GM21723 (cell line): ENCODE data around the gene HUWE1.
"Not testable (repeated sequence)": the region's sequence is repeated elsewhere in the genome, so short reads cannot be mapped to it uniquely, and the experiment has no call there.

ENCODE experiments used
- ATAC-seq: cut with Tn5 transposase; IDR thresholded peaks from one replicate; pipeline ENCODE4 v1.9.1; 2021; ENCODE audit warnings: mild to moderate bottlenecking, moderate library complexity; ENCODE audit not compliant: unreplicated experiment

The HUWE1 gene, protein sequence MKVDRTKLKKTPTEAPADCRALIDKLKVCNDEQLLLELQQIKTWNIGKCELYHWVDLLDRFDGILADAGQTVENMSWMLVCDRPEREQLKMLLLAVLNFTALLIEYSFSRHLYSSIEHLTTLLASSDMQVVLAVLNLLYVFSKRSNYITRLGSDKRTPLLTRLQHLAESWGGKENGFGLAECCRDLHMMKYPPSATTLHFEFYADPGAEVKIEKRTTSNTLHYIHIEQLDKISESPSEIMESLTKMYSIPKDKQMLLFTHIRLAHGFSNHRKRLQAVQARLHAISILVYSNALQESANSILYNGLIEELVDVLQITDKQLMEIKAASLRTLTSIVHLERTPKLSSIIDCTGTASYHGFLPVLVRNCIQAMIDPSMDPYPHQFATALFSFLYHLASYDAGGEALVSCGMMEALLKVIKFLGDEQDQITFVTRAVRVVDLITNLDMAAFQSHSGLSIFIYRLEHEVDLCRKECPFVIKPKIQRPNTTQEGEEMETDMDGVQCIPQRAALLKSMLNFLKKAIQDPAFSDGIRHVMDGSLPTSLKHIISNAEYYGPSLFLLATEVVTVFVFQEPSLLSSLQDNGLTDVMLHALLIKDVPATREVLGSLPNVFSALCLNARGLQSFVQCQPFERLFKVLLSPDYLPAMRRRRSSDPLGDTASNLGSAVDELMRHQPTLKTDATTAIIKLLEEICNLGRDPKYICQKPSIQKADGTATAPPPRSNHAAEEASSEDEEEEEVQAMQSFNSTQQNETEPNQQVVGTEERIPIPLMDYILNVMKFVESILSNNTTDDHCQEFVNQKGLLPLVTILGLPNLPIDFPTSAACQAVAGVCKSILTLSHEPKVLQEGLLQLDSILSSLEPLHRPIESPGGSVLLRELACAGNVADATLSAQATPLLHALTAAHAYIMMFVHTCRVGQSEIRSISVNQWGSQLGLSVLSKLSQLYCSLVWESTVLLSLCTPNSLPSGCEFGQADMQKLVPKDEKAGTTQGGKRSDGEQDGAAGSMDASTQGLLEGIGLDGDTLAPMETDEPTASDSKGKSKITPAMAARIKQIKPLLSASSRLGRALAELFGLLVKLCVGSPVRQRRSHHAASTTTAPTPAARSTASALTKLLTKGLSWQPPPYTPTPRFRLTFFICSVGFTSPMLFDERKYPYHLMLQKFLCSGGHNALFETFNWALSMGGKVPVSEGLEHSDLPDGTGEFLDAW (N-terminal part only)

DNA sequence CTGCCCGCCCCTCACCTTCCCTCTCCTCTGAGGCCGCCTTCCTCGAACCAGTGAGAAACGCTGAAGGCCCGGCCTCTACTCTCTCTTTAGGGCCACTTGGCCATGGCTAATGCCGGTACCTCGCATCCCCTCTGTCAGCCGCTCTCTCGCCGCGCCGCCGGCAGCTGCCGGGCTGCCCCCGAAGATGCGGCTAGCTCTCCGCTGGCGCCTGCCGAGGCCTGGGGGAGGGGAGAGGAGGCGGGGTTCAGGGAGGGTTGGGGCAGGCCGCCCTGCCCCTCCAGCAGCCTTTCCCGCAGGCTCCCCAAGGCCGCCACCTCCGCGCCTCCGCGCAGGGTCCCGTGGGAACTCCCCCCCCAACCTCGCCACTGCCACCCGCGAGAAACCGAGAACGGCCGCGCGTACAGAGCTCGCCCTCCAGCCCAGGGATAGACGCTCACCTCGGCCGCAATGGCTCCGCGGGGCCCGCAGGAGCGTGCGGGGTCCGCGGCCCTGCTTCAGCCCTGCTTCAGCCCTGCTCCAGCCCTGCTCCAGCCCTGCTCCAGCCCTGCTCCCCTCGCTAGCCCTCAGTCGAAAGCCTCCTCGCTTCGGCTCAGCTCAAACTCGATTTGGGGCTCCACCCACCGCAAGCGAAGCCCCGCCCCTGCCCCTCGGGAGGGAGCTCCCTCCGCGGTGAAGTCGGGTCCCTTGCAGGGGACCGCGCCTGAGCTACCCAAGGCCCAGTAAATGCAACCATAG lies at the start of gene HUWE1:
HUWE1 (minus strand) TSS at position 569 of the 735 bp plus-strand sequence. CDS start 32,612 bp downstream, outside the sequence.
- peak; percentile 56 for ATAC-seq

DNA sequence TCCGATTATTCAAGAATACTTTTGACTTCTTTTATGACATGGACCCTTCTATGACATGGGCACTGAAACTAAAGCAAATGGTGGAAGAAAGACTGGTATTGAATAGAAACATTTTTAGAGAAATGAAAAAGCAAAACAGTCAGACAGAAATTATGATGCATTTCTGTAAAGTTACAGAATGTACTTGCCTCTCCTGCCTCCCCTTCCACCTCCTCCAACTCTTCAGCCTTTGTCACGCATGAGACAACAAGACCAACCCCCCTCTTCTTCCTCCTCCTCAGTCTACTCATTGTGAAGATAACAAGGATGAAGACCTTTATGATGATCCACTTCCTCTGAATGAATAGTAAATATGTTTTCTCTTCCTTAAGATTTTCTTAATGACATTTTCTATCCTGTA lies 46.3 kb upstream of the HUWE1 start:
- ATAC-seq, result no peak

DNA sequence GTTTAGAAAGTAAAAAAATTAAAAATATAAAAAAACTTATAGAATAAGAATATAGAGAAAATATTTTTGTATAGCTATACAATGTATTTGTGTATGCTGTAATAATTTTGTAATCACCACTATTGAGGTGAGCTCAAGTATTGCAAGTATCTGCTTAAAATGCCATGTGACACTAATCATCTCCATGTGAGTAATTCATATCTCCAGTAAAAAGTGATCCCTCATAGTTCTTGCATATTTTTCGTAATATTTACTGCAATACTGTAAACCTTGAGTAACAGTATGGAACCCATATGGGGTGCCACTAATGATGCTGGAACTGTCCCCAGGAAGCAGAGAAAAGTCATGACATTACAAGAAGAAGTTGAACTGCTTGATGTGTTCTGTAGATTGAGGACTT lies 43.2 kb upstream of the HUWE1 start:
- ATAC-seq, result no peak

DNA sequence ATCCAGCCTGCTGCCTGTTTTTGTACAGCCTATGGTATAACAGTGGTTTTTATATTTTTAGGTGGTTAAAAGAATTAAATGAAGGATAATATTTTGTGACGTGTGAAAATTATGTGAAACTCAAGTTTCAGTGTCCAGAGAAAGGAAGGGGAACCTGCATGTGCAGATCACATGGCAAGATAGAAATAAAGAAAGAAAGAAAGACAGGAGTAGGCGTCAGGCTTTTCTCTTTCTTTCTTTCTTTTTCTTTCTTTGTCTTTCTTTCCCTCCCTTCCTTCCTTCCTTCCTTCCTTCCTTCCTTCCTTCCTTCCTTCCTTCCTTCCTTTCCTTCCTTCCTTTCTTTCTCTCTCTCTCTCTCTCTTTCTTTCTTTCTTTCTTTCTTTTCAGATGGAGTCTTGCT lies 42.0 kb upstream of the HUWE1 start:
- ATAC-seq, result no peak

DNA sequence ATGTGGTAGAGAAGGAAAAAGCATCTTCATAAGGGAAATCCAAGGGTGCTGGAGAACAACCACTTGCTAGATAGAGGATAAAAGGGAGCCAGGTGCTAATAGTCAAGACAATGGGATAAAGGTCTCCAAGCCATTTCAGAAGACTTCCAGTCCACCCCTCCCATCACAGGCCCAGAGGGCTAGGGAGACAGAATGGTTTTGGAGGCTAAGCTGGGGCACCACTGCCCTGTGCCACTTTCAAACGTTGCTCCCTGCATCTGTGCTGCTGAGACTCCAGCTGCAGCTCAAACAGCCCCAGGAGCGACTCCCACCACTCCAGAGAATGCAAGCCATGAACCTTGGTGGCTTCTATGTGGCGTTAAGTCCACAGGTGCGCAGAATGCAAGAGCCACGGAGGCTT lies 38.4 kb upstream of the HUWE1 start:
- ATAC-seq, result no peak

DNA sequence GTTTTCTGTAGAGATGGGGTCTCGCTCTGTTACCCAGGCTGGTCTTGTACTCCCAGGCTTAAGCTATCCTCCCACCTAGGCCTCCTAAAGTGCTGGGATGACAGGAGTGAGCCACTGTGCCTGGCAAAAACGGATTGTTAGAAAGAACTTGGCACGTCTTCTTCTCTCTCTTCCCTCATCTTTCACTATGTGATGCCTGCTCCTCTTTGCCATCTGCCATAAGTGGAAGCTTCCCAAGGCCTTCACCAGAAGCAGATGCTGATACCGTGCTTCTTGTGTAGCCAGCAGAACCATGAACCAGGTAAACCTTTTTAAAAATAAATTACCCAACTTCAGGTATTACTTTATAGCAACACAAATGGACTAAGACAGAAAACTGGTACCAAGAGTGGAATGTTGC lies 36.9 kb upstream of the HUWE1 start:
- no peak for ATAC-seq

DNA sequence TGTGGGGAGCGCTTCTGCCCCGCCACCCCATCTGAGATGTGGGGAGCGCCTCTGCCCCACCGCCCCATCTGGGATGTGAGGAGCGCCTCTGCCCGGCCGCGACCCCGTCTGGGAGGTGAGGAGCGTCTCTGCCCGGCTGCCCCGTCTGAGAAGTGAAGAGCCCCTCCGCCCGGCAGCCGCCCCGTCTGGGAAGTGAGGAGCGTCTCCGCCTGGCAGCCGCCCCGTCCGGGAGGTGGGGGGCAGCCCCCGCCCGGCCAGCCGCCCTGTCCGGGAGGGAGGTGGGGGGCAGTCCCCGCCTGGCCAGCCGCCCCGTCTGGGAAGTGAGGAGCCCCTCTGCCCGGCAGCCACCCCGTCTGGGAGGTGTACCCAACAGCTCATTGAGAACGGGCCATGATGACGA lies 35.1 kb upstream of the HUWE1 start:
- ATAC-seq, result not testable (repeated sequence)

DNA sequence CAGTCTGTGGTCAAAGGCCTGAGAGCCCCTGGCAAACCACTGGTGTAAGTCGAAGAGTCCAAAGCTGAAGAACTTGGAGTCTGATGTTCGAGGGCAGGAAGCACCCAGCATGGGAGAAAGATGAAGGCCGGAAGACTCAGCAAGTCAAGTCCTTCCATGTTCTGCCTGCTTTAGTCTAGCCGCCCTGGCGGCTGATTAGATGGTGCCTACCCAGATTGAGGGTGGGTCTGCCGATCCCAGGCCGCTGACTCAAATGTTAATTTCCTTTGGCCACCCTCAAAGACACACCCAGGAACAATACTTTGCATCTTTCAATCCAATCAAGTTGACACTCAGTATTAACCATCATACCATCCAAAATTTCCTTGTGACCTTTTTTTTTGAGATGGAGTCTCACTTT lies 33.1 kb upstream of the HUWE1 start:
- not testable (repeated sequence) for ATAC-seq

DNA sequence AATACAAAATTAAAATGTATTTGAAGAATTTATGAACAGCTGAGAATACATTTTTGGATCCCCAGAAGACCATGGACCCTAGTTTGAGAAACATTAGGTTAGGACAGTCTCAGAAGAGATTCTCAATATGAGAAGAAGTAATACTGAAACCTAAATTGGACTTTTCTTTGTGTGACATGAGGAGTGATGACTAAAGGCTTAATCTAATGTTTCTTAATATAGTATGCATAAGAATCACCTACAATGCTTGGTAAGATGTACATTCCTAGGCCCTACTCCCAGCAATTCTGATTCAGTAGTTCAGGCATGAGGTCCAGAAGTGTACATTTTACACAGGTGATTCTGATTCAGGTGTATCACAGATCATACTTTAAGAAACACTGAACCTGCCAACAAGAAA lies 31.6 kb upstream of the HUWE1 start:
- no peak for ATAC-seq

DNA sequence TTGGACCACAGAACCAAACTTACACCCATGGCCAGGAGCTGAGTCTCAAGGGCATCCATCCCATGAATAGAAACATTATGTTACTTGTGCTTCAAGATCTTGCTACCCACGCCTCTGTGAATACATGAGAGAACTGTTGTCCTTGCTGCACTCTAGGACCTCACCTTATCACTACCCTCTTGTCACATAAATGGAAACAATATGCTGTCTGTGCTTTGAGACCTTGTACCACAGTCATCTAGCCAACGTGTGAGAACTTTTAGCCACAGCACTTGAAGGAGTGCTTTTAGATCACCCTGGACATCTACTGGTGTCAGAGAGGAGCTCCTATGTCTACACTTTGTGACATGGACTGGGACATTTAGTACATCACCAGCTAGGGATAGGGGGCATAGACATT lies 30.7 kb upstream of the HUWE1 start:
- ATAC-seq, result no peak

DNA sequence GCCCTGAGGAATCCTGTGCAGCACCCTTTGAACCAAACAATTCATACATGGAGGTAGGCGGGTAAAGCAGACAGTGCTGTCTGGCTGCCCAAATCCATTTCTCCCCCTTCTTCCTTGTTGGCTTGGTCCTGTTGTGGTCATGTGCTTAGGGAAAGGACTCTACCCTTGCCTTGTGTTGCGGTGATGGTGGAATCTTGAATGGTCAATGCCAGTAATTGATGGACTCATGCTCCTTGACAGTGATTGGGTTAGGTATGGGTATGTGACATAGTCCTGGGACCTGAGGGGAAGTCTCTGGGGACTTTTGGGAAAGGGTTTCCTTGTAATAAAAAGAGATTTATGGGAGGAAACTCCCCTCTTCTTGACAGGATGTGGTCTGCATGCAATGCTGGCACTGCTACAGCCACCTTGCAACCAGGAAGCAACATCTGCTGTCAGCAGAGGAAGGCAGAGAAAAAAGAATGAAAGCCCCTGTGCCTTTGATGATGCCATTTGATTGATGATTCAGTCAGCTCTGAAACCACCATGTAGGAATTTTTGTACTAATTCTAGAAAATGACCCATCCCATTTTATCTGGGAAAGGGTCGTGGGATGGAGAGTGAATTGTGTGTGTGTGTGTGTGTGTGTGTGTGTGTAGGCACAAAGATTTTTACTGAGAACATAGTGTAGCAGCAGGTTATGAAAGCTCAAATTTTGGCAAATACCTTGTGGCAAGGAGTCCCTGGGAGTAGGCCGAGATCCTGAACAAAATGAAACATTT lies 30.0 kb upstream of the HUWE1 start:
- ATAC-seq, result peak; percentile 40

DNA sequence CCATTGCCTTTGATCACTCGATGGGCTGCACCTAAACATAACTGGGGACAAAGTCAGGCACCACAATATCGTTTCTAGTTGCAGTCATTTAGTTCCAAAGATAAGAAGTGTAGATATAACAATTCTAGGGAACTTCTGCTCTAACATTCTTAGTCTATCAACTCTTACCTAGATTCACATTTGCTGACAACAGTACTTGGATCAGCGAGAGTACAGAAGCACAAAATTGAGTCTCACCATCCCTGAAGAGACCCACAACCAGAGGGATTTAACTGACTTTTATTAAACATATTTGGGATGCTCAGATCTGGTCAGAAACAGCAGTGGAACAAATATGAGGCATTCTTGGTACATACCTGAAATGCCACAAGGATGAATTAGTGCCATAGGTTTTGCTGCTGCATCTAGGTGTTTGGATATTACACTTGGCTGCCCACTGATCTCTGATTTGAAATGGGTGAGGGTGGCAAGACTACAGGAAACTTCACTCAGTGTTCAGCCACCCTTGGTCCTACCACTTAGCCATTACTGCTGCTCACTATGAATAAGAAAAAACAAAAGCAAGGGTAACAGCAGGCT lies 28.9 kb upstream of the HUWE1 start:
- ATAC-seq, result no peak

DNA sequence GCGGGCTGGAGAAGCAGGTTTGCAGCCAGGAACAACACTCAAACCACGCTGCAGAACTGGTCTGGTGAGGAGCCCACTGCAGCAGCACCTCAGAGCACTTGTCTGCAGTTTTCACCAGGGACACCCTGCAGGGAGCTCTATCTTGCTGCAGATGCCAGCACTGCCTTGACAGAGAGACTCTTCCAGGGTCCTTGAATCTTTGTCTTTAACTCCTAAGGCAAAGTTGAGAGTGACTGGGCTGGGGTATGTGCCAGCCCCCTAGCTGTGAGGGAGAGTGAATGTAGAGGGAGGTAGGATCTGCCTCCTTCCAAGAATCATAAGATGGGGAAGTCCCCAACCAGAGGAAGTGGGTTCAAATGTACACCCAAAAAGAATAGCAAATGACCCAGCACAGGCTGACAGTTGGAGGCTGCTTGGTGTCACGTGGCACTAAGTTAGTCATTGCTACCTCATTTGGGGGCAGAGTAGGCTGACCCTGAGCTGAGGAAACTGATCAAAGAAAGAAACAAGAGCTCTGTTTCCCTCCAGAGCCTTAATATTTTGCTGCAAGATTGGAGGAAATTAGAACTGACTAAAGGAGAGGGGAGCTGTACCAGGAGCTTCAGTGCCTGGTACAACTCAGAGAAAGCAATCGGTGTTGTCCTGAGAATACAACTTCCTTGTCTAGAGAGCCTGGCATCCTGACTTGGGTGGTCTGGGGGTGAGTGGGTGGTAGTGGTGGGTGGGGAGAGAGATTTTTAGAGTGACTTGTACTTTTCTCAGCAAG lies 28.2 kb upstream of the HUWE1 start:
- peak; percentile 69 for ATAC-seq

DNA sequence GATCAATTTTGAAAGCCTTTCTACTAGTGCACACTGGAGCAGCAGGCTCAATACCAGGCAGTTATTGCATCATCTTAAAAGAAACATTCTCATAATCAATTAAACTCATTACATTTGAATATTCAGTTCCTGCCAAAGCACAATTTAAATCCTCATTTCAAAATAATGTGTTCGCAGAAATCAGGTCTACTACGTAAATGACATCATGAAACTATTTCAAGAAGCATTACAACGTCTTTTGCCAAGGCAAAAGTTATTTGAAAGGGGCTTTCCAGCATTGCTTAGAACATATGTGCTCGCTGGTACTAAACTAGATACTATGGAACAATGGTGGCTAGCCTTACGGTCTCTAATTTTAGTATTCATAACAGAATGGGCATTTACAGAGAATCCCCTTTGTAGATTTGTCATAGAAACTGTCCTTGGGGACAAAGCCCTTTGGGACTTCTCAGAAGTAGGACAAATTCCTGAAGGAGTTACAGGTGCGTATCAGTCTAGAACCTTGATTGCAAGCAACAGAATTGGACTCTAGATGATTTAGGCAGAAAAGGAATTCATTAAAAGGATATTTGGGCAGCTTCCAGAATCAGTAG lies 27.6 kb upstream of the HUWE1 start:
- no peak for ATAC-seq

DNA sequence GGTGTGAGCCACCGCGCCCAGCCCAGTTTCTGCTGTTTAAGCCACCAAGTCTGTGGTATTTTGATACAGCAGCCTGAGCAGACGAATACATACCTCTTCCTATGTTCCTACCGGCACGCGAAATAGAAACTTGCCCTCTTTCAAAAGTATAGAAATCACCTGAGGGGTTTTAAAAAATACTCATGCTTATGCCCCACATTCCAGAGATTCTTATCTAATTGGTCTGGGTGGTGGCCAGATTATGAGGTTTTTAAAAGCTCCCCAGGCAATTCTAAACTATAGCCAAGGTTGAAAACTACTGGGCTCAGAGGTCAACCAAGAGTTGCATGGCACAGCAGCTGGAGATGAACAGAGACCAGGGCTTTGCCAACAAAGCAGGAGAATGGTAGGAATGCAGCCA lies 24.9 kb upstream of the HUWE1 start:
- no peak for ATAC-seq

DNA sequence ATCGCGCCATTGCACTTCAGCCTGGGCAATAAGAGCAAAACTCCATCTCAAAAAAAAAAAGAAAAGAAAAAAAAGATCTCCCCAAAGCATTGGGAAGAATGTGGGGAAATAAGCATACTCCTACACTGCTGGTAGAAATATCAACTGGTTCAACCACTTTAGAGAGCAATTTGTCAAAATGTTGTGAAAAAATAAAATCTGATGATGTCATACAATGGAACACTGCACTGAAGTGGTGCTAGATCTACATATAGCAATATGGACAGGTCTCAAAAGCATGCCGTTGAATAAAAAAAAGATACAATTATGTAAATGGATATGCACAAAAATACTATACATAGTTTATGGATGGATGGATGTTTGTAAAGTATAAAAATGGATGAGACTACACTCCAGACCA lies 18.3 kb upstream of the HUWE1 start:
- no peak for ATAC-seq

DNA sequence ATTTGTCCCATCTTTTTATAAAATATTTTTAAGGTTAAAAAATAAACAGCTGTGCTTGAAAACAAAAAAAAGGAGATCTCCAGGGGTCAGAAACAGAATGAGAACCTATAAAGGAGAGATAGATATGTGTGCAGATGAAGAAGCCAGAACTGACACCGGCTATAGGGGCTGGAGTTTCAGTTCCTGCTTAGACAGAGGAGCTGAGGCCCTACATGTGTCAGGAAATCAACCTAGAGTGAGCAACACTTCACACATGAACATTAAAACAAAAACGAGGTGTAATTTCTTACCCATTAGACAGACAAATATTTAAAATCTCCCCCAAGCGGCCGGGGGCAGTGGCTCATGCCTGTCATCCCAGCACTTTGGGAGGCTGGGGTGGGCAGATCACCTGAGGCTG lies 17.8 kb upstream of the HUWE1 start:
- ATAC-seq, result no peak

DNA sequence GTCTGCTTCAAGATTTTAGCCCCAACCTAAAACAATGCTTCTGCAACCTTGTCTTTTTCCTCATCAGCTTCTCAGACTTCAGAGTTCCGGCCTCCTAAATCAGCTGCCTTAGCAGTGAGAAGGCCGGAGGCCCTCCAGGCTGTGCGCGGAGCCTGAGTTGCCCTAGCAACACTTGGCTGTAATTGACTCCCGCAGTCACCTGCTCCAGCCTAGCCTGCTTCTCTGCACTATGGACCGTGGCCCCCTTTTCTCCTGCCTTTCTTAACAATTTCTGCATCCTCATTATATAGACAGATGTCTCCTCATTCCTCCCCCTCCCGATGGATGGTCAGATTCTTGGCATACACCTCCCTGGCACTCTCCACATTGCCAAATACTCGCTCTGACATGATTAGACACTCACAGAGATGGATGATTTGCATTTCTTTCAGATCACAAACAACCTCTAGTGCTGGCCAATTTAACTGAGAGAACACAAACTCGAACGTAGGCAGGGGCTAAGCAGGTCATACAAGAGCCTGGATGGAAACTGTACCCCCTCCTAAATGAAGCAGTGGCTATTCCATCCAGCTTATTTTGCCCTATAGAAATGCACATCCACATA lies 9.5 kb upstream of the HUWE1 start:
- no peak for ATAC-seq
